EH (cell line): ENCODE results near the gene SMIM44.

Experiments used
- DNase-seq: peaks from one replicate; pipeline ENCODE4 v3.0.0-alpha.2; 2015; ENCODE audit warnings: low read depth

The SMIM44 gene

DNA sequence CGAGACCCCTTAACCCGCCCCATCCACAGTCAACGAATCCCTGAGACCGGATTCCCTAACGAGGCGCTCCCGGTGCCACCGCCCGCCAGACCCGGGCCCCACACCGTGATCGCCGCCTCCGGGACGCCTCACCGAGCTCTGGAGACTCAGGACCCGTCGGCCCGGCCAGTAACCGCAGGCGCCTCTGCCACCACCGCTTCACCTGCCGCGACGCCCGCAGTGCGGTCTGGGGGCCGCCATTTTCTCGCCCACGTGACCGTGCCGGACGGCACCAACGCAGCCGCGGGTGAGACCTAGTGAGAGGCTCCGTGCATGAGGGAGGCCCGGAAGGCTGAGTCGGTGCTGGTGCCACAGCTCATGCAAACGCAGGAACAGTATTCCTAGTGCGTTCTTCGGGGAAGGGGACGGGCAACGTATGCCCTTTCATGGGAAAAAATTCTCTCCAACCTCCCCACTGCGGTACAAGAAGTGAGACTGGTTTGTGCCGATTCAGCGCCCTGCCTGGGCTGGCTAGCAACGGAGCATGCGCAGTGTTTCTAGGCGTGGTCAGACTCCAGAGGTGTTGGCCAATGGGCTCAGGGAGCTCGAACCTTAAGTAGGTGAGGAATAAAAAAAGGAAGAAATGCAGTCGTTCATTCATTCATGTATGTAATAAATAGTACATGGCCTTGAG, 17.3 kb upstream of the SMIM44 start, which contains the start of gene DOHH:
Gene DOHH (minus strand): TSS at position 246 of the 673 bp plus-strand sequence. CDS start 3,860 bp downstream, outside the sequence.
- peak; percentile 96 for DNase-seq

DNA sequence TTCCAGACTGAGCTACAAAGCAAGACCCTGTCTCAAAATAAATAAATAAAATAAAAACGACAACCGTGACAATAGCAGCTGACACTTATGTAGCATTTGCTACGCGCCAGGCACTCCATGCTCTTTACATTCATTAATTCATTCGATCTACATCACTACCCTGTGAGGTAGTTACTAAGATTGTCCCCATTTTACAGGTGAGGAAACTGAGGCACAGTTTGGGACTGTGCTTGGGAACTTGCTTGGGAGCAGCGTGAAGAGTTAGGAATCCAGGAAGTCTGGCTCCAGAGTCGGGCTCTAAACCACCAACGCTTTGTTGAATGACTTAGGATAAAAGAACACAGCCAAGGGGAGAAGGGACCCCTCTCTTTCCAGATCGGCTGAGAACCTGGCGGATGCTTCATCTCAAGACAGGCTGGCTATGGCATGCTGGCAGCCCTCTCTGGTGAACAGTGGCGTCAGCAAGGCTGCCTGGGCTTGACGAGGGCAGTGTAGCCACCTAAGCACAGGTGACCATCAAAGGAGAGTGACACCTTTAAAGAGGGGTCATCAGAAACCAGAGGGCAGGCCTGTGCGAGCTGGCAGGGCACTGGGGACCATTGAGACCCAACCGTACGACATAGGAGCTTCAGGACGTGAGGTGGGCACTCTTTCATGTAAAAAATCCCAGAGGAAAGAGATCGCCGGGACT, 16.6 kb upstream of the SMIM44 start:
- no peak for DNase-seq

DNA sequence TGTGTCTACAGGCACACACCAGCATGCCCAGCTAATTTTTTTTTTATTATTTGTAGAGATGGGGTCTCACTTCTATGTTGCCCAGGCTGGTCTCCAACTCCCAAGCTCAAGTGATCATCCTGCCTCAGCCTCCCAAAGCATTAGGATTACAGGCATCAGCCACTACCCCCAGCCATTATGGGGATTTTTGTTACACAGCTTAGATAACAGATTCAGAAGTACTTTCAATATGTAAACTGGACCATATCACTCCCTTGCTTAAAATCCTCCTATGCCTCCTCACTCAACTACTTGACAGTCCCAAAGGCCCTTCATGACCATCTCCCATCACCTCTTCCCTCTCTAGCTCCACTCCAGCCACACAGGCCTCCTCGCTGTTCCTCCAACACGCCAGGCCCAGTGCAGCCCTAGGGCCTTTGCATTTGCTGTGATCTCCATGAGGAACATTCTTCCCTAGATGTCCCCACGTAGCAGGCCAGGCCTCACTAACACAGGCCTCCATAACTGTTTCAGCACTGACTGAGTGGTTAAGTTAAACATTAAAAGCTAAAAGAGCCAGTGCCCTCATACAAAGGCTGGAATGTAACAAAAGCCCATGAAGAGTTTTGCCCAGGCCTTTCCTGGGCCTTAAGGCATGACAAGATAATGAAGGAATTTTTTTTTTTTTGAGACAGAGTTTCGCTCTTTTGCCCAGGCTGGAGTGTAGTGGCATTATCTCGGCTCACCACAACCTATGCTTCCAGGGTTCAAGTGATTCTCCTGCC, 14.7 kb upstream of the SMIM44 start:
- no peak for DNase-seq

DNA sequence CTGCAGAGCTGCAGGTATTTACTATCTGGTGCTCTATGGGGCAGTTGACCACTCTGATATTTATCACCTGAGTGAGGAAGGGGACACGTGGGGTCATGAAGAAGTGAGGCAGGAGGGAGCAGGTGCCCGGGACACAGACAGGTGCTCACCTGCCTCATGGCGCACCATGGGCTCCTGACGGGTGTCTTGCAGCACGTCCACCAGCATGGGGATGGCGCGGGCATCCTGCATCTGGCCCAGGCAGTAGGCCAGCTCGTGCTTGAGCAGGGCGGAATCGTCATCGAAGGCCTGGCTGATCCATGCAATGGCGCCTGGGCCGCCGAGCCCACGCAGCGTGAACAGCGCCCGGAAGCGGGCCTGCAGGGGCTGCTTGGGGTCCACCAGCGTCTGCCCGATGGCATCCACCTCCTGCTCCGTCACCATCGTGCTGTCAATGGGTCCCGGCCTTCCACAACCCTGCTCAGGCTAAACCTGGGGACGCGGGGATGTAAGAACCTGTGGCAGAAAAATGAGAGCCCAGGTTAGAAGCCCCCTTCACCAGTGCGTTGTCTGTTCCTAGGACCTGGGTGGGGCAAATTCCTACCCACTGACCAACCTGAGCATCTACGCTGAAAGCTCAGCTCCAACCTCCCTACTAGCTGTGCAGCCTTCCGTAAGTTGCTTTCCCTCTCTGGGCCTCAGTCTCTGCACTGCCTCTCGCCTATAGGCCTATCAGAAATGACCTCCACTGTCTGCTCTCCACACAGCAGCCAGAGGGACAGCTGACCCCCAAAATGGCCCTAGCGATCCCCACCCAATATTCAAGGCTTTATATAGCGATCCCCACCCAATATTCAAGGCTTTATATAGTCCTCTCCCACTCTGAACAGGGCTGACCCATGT, 13.4 kb upstream of the SMIM44 start:
- DNase-seq: no peak

DNA sequence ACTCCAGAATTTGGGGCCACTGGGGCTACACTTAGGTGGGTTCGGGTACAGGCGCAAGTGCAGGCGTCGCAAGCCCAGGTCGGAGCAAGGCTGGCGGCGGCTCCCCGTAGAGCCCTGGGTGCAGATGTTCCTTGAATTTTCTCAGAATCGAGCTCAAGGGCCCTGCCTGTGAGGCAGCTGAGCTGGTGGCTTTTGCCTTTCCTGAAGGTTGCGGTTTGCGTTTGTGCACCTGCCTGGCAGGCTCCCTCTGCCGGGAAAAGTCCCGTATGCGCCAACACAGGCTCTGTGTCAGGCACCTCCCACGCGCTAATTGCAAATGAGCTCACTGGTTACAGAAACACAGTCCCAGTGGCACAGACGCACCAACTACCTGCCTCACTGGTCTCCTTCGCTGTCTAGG, 11.3 kb upstream of the SMIM44 start:
- no peak for DNase-seq

DNA sequence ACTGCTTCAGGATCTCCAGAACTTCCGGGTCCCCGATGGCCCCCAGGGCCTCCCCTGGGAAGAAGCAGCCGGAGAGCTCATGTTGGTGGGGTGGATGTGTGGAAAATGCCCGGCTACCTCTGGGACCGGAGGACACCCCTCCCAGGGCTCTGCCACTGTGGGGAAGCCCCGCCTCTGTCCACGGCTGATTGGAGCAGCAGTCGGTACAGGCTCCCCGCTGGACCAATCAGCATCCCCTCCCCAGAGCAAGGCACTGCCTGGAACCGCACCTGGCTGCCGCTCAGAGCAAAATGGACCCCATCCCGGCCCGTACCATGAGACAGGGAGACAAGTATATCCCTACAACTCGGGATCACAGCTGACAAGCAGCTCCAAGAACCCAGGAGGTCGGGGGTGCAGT, 10.8 kb upstream of the SMIM44 start:
- peak; percentile 27 for DNase-seq

DNA sequence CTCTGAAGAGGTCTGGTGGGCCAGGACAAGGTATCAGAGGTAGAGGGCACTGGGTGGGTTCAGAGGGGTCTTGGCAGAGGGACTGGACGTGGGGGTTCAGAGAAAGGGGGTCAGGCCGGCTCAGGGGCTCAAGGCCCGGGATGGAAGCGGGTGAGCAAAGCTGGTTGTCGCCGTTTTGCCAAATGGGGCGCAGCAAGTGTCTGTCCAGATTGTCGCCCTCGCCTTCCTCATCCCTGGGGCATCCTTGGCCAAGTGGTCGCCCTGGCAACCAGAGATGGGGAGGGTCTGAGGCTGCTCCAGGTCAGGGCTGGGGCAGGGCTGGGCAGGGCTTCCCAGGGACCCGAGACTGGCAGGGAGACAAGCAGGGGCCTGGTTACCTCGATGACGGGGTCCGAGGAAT, 10.4 kb upstream of the SMIM44 start:
- no peak for DNase-seq

DNA sequence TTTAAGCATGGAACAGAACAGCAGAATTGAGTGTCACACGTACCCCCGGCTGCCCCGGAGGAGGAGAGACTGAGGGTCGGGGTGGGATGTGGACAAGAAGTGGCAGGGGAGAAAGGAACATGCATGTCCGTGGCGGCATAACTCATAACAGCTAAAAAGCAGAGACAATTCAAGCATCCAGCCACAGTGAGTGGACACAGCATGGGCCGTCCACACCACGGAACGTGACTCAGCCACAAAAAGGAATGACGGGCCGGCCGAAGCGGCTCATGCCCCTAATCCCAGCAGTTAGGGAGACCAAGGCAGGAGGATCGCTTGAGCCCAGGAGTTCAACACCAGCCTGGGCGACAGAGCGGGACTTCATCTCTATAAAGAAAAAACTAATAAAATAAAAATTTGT, 9.7 kb upstream of the SMIM44 start:
- no peak for DNase-seq

DNA sequence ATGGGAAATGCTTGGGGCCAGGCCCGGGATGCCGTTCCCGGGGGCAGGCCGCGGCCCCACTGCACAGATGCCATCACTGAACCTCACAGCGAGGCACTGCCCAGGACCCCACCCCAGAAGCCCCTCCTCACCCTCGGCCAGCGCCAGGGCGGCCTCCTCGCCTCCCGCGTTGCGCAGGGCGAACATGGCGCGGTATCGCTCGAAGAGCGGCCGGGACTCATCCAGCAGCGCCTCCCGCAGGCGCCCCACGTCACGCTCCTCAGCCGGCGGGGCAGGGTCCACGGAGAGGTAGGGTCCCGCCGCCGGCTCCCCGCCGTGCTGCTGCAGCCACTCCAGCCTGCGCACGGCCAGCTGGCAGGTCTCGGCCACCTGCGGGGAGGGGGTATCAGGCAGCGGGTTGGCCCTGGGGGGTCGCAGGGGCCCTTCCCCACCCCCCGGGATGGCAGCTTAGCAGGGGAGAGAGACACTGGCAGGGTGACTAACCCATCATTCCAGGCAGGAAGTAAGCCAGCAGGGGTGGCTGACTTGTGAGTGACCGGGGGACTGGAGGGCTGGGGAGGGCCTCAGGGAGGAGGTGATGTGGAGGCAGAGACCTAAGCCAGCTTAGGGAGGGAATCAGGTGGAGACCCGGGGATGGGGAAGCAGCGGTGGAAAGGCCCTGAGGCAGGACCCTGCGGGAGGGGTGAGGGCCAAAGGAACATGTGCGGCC, 9.0 kb upstream of the SMIM44 start:
- DNase-seq: no peak

DNA sequence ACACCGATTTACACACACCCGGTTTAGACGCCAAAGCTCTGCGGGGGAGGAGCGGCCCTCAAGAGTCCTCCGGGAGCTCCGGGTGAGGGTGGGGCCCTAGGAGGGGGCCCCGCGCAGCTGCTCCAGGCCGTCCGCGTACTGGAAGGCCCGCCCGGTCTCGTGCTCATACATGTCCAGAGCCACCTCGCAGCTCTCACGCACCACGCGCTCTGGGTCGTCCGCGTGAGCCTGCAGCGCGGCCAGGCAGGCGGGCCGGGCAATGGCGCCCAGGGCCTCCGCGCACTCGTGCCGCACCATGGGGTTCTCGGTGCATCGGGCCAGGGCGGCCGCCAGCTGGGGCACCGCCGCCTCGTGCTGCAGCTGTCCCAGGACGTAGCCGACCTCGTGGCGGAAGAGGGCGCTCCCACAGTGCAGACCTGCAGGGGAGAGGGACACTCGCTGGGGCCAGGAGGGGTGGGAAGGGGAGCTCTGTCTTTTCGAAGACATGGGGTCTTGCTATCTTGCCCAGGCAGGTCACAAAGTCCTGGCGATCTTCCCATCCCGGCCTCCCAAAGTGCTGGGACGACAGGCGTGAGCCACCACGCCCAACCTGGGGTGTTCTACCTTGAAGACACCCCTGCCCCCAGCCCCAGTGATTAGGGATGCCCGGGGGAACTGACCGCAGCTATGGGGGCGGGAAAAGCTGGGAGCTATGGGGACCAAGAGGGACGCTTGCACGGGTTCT, 8.3 kb upstream of the SMIM44 start:
- no peak for DNase-seq

DNA sequence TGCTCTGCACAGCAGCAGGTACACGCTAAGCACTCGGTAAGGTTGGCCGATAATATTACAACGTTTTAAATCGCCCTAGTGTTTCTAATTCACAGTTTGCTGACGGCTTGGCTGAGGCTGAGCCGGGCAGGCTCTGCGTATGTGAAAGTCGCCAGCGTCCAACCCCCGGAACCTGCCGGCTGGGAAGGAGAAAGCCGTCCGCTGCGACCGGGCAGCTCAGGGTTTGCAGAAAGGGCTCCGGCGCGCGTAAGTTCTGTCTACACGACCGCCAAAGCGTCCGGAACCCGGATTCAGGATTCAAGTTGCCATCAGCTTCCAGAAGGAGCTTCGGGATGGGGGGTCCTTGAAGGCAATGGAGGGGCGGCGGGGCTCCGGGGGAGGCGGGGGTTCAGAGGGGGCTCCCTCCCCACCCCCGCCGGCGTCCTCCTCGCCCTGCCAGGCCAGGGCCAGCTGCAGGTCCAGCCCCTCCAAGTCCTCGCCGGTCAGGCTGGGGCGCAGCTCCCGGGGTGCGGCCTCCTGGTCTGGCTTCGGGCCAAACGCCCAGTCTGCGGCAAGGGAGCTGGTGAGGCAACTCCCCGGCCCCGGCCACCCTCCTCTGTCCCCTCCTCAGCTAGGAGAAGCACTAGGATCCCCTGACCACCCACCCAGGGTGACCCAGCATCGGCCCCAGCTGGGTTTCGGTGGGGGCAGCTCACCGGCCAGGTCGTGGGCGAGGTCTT, 575 bp downstream of the SMIM44 start:
- no peak for DNase-seq

DNA sequence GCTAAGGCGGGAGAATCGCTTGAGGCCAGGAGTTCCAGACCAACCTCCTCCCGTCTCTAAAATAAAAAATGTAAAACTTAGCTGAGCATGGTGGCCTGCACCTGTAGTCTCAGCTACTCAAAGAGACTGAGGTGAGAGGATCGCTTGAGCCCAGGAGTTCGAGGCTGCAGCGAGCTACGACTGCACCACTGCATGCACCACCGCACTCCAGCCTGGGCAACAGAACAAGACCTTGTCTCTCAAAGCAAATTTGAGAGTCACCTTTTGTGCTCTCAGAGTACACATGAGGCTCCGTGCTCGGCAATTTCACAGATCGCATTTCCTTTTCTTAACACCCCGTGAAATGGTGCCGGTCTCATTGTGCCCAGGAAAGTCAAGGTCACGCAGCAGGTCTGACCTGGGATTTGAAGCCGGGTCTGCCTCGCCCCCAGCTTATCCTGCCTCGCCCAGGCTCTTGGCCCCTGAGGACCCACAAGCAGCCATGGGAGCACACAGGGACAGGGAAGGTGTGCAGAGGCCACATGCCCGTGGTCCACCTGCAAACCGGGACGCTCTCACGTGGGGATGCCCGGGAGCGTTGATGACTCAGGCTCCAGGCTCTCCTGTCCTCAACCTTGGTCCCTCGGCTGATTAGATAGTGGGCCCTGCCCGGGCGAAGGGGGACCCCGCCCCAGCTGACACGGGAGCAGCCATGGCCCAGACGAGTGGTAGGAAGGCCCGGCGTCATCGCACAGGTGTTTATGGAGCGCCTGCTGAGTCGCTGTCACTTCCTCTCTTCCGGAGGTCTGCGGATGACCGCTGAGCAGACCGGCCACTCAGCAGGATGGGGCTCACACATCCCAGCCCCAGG, 1.8 kb downstream of the SMIM44 start:
- DNase-seq: no peak

DNA sequence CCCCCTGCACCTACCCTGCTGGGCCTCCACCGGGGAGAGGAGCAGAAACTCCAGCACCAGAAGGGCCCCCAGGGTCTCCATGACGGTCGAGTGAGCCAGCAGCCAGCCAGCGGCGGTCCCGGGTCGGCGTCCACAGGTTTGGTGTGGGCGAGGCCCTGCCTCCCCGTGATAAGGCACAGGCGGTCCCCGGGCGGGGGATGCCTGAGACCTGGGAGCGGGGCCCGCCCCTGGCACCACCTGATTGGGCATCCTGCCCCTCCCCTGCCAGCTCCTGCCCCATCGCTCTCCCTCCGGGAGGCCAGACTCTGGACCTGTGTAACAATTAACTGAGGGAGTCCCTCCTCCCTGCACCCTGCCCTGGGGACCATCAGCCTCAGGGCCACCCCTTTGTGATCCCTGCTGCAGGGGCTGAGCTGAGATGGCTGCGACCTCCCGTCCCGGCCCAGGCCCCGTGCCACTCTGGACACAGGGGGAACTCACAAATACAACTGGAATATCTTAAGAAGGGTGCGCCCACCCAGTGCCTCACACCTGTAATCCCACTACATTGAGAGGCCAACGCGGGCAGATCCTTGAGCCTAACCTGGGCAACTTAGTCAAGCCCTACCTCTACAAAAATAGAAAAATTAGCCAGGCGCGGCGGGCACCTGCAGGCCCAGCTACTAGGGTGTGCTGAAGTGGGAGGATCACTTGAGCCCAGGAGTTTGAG, 2.7 kb downstream of the SMIM44 start, which contains the start of gene SMIM24:
Gene SMIM24 (minus strand): TSS at position 143 of the 709 bp plus-strand sequence. CDS start 62 bp downstream, at position 81.
- no peak for DNase-seq

DNA sequence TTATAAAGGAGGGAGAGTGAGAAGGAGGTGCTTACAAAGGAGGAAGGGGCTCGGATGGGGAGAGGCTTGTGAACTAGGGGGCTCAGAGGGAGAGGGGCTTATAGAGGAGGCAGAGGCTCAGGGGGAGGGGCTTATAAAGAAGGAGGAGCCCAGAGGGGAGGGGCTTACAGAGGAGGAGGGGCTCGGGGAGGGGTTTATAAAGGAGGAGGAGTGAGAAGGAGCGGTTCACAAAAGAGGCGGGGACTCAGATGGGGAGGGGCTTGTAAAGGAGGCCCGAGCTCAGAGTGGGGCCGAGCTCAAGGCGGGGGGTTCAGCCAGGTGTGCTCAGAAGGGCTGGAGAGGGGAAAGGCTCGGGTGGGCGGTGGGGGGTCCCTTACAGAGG, 3.4 kb downstream of the SMIM44 start:
- DNase-seq: peak; percentile 31

DNA sequence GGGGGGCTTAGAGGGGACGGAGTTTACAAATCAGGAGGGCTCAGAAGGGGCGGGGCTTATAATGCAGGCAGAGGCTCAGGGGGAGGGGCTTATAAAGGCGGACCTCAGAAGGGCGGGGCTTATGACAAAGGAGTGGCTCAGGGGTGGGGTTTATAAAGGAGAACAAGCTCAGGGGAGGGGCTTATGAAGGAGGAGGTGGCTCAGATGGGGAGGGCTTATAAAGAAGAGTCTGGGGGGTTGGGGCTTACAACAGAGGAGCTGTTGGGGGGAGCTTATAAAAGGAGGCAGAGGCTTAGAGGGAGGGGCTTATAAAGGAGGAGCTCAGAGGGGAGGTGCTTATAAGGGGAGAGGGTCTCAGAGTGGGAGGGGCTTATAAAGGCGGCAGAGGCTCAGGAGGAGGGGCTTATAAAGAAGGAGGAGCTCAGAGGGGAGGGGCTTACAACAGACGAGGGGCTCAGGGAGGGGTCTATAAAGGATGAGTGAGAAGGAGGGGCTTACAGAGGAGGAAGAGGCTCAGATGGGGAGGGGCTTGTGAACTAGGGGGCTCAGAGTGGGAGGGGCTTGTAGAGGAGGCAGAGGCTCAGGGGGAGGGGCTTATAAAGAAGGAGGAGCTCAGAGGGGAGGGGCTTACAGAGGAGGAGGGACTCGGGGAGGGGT, 3.9 kb downstream of the SMIM44 start:
- peak; percentile 45 for DNase-seq

DNA sequence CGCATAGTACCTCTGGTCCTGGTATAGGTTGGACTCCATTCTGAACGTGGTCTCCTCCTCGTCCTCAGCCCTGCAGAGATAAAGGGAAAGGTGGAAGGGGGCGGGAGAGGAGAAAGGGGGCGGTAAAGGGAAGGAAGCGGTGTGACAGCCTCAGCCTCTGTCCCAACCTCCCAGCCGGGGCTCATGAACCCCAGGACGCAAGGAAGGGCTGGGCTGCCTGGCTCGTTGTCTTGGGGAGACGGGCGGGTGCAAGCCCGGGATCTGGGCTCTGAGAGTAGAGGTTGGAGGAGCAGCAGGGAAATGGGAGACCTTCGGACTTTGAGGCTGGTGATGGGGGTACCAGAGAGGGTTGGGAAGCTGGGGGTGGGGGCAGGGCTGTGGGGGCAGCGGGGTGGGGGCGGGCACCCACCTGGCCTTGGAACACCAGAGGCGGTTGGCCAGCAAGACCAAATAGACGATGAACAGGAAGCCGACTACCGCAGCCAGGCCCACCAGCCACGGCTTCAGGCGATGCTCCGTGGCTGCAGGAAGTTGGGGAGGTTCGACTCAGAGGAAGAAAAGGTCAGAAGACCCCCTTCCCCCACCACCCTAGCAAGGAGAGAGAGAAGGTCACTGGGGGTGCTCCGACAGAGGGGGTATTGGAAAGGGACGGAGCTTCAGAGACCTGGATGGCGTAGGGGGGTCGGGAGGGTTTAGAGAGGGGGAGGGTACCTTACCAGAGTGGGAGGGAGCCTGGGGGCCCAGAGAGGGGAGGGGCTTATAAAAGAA, 4.6 kb downstream of the SMIM44 start:
- no peak for DNase-seq

DNA sequence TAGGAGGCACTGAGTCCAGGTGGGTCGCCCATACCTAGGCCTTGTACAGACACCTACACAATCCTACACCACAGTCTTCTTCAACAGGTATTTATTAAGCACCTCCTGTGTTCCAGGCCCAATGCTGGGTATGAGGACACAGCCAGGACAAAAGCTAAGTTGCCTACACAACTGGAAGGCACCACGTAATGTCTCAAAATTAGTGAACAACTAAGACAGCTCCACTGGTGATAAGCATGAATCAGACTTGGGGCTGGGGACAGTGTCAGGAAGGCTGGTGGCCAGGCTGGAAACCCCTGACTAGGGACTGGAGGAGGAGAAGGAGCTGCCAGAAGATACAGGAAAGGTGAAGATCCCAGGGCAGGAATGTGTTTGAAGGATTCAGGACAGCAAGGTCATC, 5.3 kb downstream of the SMIM44 start:
- DNase-seq: no peak
